Activated gamma-delta T cell treated with Interleukin-2 at 50 U/mL for 16 hours (primary cell): Measurements from ENCODE around the gene ABCG1.

Source experiments
- DNase-seq: peaks from one replicate; pipeline ENCODE4 v3.0.0-alpha.2; 2020

ABCG1 gene

DNA sequence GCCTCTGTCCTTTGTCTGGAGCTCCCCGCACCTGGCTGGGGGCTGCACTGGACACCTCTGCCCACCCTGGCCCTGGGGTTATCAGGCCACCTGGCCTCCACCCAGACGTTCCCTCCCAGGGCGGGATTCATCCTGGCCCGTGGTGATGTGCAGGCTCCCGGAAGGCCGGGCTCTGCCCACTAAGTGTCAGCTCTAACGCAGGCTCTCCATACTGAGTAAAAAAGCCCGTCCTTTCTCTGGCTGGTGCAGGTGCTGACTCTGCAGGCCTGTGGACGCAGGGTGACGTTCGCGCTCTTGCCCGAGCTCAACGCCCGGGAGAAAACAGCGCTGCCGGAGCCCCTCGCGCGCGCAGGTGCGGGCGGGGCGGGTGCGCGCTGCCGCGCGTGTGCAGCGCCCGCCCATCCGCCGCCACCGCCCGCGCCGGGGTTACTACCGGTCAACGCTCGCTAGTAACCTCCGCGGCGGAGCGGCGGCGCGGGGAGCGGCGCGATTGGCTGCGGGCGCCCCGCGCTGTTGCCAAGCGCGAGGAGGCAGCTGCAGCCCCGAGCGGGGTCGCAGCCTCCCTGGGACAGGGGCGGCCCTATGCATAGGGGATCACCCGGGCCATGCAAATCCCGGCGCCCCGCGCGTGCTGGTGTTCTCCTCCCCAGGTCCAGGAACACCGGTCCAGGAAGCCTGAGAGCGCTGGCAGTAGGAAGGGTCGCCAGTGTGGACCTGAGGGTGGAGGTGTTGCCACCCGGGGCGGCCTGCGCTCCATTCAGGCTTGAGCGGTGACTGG lies 15.7 kb downstream of the ABCG1 start:
- DNase-seq, result peak; percentile 76

DNA sequence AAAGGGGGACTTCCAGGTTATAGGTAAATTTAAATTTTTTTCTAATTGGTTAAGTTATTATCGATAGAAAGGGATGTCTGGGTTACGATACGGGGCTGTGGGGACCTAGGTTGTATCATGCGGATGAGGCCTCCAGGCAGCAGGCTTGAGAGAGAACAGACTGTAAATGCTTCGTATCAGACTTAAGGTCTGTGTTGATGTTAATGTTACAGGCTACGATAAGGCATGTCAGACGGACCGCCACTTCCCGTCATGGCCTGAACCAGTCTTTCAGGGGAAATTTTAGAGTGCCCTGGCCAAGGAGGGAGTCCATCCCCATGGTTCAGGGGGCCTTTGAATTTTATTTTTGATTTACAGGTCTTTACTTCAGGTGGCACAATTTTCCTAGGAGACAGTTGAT lies 16.7 kb downstream of the ABCG1 start:
- no peak for DNase-seq

- no peak for DNase-seq
These were observed 17.1 kb downstream of the ABCG1 start for GRCh38 chr21:42236014-42236413.

- no peak for DNase-seq
These were observed 17.8 kb downstream of the ABCG1 start for GRCh38 chr21:42236693-42237092.

GRCh38 chr21:42237161-42237560 lies 18.2 kb downstream of the ABCG1 start:
- DNase-seq, result no peak

- DNase-seq, result peak; percentile 33
These were observed 18.6 kb downstream of the ABCG1 start for GRCh38 chr21:42237577-42237976.

GRCh38 chr21:42238185-42238934 lies 19.4 kb downstream of the ABCG1 start:
- peak; percentile 46 for DNase-seq

- DNase-seq, result no peak
These were observed 20.6 kb downstream of the ABCG1 start for GRCh38 chr21:42239556-42239955.

GRCh38 chr21:42239973-42240372 lies 21.0 kb downstream of the ABCG1 start:
- no peak for DNase-seq

- no peak for DNase-seq
These were observed 23.7 kb downstream of the ABCG1 start for GRCh38 chr21:42242611-42243010.

GRCh38 chr21:42243026-42243425 lies 24.1 kb downstream of the ABCG1 start:
- DNase-seq, result no peak

GRCh38 chr21:42245331-42246193 lies 26.6 kb downstream of the ABCG1 start:
- no peak for DNase-seq

DNA sequence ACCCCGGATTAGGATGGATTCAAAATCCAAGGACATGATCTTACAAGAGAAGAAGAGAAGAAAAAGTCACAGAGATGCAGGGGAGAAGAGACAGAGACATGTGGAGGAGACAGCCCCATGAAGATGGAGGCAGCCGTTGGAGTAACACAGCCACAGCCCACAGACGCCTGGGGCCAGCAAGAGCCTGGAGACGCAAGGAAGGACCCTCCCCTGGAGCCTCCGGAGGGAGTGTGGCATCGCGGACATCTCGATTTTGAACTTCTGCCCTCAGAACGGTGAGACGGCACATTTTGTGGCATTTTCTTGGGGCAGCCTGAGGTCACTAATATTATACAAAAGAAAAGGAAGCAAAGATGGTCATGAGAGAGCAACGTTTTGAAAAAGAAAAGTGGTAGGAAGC lies 28.8 kb downstream of the ABCG1 start:
- no peak for DNase-seq

- no peak for DNase-seq
These were observed 29.3 kb downstream of the ABCG1 start for GRCh38 chr21:42248241-42248640.

GRCh38 chr21:42248783-42249597 lies 30.1 kb downstream of the ABCG1 start:
- no peak for DNase-seq

GRCh38 chr21:42250422-42251403 lies 31.8 kb downstream of the ABCG1 start:
- no peak for DNase-seq

DNA sequence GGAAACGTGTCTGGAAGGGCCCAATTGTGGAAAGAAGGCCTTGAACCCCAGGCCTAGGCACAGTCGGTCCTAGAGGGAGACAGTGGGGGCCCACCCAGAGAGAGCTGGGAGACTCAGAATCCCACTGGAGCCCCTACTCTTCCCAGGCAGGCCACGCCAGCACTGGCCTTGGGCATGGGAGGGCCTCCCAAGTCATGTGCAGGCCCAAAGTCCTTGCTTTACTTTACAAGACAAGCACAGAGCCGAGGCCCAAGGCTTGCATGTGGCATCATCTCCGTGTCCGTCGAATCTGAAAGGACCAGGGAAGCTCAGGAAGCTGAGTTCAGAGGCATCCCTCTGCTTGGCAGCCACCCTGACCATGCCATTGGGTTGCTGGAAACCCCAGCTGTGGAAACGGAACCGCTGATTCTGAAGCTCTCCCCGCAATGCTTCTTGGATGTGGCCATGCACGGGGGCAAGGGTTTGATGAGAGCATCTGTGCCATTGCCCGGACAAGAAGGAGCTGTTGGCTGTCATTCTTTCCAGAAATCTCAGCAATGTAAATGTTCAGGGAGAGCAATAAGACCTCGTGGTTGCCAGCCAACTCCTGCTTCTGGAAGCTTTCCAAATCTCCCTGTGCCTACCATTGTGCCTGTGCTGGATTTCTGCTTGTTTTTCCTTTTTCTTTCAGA lies 32.8 kb downstream of the ABCG1 start:
- DNase-seq, result no peak

GRCh38 chr21:42252325-42252654 lies 33.4 kb downstream of the ABCG1 start:
- no peak for DNase-seq

DNA sequence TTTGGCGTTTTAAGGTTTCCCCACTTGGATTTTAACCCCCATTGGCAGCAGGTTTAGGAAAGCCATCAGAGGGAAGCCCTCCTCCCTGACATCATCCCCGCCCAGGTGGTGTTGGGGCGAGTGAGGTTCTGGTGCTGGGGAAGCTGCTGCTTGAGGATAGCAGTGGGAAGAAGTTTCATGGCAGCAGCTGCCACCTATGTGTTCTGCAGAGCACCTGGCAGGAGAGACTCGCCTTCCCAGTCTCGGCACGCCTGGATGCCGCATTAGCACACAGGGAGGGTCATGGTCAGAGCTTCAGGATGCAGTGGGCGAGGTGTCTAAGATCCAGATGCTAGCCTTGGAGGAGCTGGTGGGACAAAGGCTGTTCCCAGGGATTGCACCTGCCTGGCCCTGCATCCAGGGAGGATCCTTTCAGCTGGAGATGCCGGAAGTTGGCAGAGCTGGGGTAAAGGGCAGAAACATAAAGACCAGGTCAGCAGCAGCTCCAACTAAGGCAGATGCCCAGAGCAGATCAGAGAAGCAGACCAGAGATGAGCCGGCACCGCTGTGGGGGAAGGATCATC lies 33.9 kb downstream of the ABCG1 start:
- DNase-seq, result no peak

GRCh38 chr21:42253466-42253865 lies 34.5 kb downstream of the ABCG1 start:
- DNase-seq, result no peak
